A673 (cell line): ENCODE data around the gene ANKS3.

Source experiments
- EZH2 ChIP-seq: fragments of 200-600 bp; sonication (generic); IDR thresholded peaks from 2 replicates; pipeline ENCODE4 v1.6.1; 2017; ENCODE audit warnings: borderline replicate concordance, low read depth, mild to moderate bottlenecking, mixed read lengths, antibody characterized with exemption, low read length; ENCODE audit not compliant: poor library complexity, severe bottlenecking
- TF ChIP-seq, protein P1 (sequence below): fragments of 300-800, 200-600 bp; sonication (generic); conservative IDR thresholded peaks from 2 replicates; pipeline ENCODE4 v1.5.1; 2017; ENCODE audit warnings: low read depth, mild to moderate bottlenecking, antibody characterized with exemption, low read length, moderate library complexity, mixed read lengths

DNA sequence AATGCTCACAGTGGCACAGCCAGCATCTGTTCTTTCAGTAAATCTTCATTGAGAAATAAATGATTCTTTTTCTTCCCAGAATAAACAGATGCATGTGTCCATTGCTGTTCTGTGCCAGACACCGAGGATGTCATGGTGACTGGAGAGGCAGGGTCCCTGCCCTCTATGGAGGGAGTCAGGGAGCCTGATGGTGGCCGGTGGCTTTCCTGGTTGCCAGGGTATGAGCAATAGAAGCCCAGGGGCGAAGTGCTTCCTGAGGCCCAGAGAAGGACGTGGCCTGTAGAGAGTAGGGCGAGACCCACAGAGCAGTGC lies 70.7 kb downstream of the ANKS3 start:
- TF ChIP-seq, protein P1, sequence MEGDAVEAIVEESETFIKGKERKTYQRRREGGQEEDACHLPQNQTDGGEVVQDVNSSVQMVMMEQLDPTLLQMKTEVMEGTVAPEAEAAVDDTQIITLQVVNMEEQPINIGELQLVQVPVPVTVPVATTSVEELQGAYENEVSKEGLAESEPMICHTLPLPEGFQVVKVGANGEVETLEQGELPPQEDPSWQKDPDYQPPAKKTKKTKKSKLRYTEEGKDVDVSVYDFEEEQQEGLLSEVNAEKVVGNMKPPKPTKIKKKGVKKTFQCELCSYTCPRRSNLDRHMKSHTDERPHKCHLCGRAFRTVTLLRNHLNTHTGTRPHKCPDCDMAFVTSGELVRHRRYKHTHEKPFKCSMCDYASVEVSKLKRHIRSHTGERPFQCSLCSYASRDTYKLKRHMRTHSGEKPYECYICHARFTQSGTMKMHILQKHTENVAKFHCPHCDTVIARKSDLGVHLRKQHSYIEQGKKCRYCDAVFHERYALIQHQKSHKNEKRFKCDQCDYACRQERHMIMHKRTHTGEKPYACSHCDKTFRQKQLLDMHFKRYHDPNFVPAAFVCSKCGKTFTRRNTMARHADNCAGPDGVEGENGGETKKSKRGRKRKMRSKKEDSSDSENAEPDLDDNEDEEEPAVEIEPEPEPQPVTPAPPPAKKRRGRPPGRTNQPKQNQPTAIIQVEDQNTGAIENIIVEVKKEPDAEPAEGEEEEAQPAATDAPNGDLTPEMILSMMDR, result no peak
- no peak for TF ChIP-seq EZH2
